ENCODE results near the gene EGR2. TPM values are rescaled to one million over a fixed set of nuclear protein-coding genes. Genes with fewer than 3 reads are reported as not detected.

Gene EGR2
- total RNA-seq, 1 experiment from 2014 or later = 2.6 TPM

DNA sequence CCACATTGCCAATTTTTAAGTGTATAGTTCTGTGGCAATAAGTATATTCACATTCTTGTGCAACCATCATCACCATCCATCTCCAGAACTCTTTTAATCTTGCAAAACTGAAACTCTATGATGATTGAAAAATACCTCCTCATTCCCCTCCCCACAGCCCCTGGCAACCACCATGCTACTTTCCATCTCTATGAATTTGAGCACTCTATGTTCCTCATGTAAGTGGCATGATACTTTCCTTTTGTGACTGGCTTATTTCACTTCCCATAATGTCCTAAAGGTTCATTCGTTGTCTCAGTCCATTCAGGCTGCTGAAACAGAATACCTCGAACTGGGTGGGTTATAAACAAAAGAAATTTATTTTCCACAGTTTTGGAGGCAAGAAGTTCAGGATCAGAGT is 23.4 kb upstream of the EGR2 start:
- H3K18ac ChIP-seq (ENCODE audit: insufficient read length, low read depth, low read length) = no peak overlapping the region
- H2BK5ac ChIP-seq (ENCODE audit: insufficient read length, low read length) = no peak overlapping the region
- no peak overlapping the region for H3T11ph ChIP-seq (ENCODE audit: low read length)
- H4K5ac ChIP-seq (ENCODE audit: insufficient read length, low read depth, low read length) = no peak overlapping the region
- H2BK15ac ChIP-seq (ENCODE audit: low read depth, low read length) = no peak overlapping the region
- no peak overlapping the region for H2BK120ac ChIP-seq (ENCODE audit: low read depth, low read length, poor library complexity, severe bottlenecking)
- no CpG with 5 or more reads among the region's 2 CpGs for WGBS (ENCODE audit: extremely low coverage, insufficient read length, low lambda C conversion rate)
- no peak for DNase-seq
- H4K91ac ChIP-seq (ENCODE audit: insufficient read length, low read depth, low read length) = no peak overlapping the region
- H3K9ac ChIP-seq (ENCODE audit: extremely low read depth, insufficient read length, low read length) = no peak overlapping the region
- no peak overlapping the region for H2BK20ac ChIP-seq (ENCODE audit: low read depth, low read length, poor library complexity, severe bottlenecking)
- H3K23ac ChIP-seq (ENCODE audit: insufficient read length, low read depth, low read length) = no peak overlapping the region
- no peaks in the 10 kb centered on the region for H3K79me1 ChIP-seq (ENCODE audit: insufficient read depth, low read depth, low read length, poor library complexity, severe bottlenecking)
- TF ChIP-seq CTCF (conservative IDR thresholded peaks at IDR 0.05) = no peak
- no peak overlapping the region for H3K14ac ChIP-seq (ENCODE audit: insufficient read depth, low read length)
- no peak overlapping the region for H2BK12ac ChIP-seq (ENCODE audit: insufficient read length, low read depth, low read length)
- H3K79me2 ChIP-seq (ENCODE audit: insufficient read depth, low read length) = no peaks in the 10 kb centered on the region
- Mint-ChIP-seq H3K36me3 (ENCODE audit: insufficient read depth in 1 of 3, low read depth in 3 of 3) (no peaks in the 10 kb centered on the region), H3K9me3 (no peaks in the 10 kb centered on the region), H3K4me1 (no peaks in the 10 kb centered on the region), H3K4me3 (no peak overlapping the region), H3K27me3 (ENCODE audit: low read depth) (peaks cover 8% of the 10 kb centered on the region), H3K27ac (no peak overlapping the region)
- H3K4ac ChIP-seq (ENCODE audit: low read depth, low read length) = no peak overlapping the region
- H3K9me3 ChIP-seq (ENCODE audit: control insufficient read depth, low read depth, low read length) = no peaks in the 10 kb centered on the region
- no peak overlapping the region for H2AK5ac ChIP-seq (ENCODE audit: insufficient read length, low read length)
- H2AFZ ChIP-seq (ENCODE audit: low read length) = no peak overlapping the region
- H3K27ac ChIP-seq (ENCODE audit: insufficient read length, low read depth, low read length) = no peak overlapping the region
- H3K4me1 ChIP-seq (ENCODE audit: insufficient read depth, low read length) = no peaks in the 10 kb centered on the region
- no peak overlapping the region for H3K56ac ChIP-seq (ENCODE audit: insufficient read length, low read depth, low read length)
- H3K27me3 ChIP-seq (ENCODE audit: insufficient read depth, low read length) = no peaks in the 10 kb centered on the region
- no peaks in the 10 kb centered on the region for H3K23me2 ChIP-seq (ENCODE audit: insufficient read length, low read depth, low read length, poor library complexity, severe bottlenecking)
- H4K20me1 ChIP-seq (ENCODE audit: control insufficient read depth, insufficient read depth, insufficient read length) = no peaks in the 10 kb centered on the region
- no peak overlapping the region for H4K8ac ChIP-seq (replicated peaks; ENCODE audit: insufficient read length, low read depth, low read length)
- no peak overlapping the region for H3K4me2 ChIP-seq (ENCODE audit: insufficient read depth, insufficient read length, low read length)

All from H9 (cell line).